Measurements from ENCODE around the gene TBC1D22A.

DNA sequence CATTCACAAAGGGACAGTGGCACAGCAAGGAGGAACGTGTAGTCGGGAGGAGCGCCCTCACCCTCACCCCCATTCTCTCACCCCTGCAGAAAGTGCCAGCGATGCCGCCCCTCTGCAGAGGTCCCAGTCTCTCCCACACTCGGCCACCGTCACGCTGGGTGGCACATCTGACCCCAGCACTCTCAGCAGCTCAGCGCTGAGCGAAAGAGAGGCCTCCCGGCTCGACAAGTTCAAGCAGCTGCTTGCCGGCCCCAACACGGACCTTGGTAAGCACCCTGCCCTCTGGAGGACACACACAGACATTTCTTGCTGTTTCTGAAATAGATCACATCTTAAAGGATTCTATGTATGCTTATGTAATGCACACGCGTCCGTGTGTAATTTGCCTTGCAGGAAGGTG, 34.9 kb downstream of the TBC1D22A start:
- TF ChIP-seq, protein P1, sequence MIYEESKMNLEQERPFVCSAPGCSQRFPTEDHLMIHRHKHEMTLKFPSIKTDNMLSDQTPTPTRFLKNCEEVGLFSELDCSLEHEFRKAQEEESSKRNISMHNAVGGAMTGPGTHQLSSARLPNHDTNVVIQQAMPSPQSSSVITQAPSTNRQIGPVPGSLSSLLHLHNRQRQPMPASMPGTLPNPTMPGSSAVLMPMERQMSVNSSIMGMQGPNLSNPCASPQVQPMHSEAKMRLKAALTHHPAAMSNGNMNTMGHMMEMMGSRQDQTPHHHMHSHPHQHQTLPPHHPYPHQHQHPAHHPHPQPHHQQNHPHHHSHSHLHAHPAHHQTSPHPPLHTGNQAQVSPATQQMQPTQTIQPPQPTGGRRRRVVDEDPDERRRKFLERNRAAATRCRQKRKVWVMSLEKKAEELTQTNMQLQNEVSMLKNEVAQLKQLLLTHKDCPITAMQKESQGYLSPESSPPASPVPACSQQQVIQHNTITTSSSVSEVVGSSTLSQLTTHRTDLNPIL (CRISPR knock-in tag; IDR thresholded peaks at IDR 0.05; ENCODE audit: low read depth) = no peak
- no peak for TF ChIP-seq ZFP30 (CRISPR knock-in tag; IDR thresholded peaks at IDR 0.05)
- no peak for TF ChIP-seq ZFP3 (CRISPR knock-in tag; IDR thresholded peaks at IDR 0.05)
- no peak for TF ChIP-seq TCF4 (CRISPR knock-in tag; IDR thresholded peaks at IDR 0.05; ENCODE audit: borderline replicate concordance)
- TF ChIP-seq ZNF8 (CRISPR knock-in tag; IDR thresholded peaks at IDR 0.05) = no peak
- TF ChIP-seq POU6F1 (CRISPR knock-in tag; IDR thresholded peaks at IDR 0.05; ENCODE audit: borderline replicate concordance, low read depth) = no peak
- no peak for TF ChIP-seq ZNF70 (CRISPR knock-in tag; IDR thresholded peaks at IDR 0.05)
